HTR-8/SVneo (cell line): ENCODE data around the gene ALDH3A1.

Experiments
- DNase-seq: peaks from one replicate; pipeline ENCODE4 v3.0.0; 2011; ENCODE audit warnings: low spot score, mixed read lengths; ENCODE audit not compliant: insufficient read length
- FAIRE-seq: peaks from 2 replicates; lab custom pipeline; 2011; peaks lifted over from hg19 to GRCh38; lab: Jason Lieb, UNC

Gene ALDH3A1

DNA sequence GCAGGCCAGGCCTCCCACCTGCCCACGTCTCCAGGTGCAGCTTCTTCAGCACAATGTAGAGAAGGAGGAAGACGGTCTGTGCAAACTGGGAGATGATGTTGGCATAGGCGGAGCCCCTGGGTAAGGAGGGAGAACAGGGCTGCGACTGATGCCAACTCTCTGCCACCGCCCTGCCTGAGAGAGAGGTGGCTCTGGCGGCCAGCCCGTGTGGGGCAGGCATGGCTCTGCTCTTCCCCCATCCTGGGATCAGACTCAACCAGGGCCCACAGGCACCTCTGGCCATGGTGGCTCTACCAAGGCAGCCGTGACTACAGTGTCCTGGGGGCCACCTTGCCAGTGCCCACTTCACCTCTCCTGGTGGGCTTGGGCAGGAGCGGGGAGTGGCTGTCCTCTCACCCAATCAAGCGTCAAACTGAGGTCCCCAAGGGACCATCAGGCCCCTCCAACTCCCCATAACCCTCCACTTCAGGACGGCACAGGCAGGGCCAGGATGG, 40.3 kb downstream of the ALDH3A1 start:
- FAIRE-seq (peak; percentile 20), DNase-seq (no peak)

DNA sequence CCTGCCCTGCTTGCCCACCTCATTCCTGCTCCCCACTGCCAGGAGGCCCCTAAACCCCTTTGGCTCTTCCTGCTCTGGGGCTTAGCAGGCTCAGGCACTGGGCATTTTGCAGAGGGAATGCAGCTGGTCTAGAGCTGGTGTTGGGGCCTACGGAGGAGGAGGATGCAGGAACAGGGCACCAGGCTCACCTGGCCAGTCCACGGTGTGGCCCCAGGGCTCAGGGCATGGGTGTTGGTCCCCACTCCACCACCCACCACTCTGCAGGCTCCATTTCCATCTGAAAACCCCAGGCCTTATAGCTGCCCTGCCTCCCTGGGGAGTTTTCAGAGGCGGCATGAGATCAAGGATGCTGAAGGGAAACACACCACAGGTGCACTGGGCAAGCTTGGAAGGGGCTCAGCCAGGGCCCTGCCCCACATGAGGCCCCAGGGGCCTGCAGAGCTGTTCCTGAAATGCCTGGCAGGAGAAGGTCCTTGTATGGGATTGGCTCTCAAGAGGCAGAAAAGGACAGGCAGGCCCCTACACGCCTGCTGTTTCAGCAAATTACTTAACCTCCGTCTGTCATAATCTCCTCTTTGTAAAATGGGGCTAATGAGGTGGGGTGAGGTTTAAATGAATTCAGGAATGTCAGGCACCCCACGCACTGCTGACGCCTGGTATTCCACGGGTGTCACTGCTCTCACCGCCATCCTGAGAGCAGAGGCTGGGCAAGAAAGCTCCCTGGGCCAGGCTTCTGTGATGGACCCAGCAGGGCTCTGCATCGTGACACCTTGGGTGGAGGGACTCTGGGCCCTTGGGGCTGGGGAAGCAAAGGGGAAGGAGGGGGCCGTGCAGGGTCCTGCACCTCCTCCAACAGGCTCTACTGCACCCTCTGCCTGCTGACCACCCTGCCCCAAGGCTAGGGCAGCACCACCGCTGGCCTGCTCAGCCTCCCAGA, 41.0 kb downstream of the ALDH3A1 start:
- FAIRE-seq (peak; percentile 49), DNase-seq (no peak)

DNA sequence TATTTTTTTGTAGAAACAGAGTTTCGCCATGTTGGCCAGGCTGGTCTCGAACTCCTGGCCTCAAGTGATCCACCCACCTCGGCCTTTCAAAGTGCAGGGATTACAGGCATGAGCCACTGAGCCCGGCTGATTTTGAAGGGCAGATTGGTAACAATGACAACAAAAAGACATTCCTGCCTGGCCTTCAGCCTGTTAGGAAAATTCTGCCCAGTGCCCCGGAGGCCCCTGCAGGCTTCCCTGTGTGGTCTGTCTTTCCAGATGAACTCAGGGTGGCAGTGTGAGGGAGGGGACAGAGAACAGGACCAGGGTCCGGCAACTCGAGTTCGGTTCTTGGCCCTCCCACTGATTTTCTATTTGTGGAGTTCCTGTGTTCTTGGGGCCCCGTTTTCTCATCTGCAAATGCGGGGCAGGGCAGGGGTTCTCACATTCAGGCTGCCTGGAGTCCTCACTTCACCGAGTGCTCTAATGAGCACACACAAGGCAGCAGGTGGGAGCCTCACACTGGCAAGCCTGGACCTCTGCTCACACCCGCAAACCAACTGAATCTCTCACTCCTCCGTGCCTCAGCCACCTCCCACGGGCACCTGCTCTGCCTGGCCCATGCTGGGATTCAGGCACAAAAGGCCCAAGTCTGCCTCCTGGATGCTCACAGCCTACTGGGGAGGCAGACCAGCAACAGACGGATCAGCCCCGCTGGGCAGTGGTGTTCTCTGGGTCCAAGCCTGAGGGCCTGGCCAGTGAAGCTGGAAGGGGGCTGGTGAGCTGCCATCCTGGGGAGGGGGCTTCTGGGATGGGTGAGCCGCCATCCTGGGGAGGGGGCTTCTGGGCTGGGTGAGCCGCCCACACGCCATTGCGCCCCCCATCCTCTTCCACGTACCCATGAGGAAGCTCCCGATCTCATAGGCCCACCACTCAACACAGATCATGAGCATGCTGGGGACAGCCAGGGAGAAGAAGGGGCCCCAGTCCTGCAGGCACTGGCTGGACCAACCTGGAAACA, 42.0 kb downstream of the ALDH3A1 start:
- FAIRE-seq (no peak), DNase-seq (no peak)

DNA sequence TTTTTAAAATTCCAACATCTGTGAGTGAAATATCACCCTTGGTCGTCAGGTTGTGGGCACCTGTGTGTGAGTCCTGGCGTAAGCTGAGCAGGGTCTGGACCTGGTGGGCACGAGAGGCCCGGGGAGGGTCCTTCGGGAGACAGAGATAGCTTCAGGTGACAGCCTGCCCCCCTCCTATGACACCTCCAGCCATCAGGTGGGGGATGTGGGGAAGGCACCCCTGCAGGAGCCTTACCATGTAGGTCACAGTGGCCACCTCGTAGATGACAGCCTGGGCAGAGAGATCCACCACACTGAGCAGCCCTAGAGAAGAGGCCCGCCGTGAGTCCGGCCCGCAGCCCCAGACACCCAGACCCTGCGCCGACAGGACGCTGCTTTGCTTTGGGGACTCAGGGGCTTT, 42.9 kb downstream of the ALDH3A1 start:
- DNase-seq, result no peak
- FAIRE-seq, result no peak

DNA sequence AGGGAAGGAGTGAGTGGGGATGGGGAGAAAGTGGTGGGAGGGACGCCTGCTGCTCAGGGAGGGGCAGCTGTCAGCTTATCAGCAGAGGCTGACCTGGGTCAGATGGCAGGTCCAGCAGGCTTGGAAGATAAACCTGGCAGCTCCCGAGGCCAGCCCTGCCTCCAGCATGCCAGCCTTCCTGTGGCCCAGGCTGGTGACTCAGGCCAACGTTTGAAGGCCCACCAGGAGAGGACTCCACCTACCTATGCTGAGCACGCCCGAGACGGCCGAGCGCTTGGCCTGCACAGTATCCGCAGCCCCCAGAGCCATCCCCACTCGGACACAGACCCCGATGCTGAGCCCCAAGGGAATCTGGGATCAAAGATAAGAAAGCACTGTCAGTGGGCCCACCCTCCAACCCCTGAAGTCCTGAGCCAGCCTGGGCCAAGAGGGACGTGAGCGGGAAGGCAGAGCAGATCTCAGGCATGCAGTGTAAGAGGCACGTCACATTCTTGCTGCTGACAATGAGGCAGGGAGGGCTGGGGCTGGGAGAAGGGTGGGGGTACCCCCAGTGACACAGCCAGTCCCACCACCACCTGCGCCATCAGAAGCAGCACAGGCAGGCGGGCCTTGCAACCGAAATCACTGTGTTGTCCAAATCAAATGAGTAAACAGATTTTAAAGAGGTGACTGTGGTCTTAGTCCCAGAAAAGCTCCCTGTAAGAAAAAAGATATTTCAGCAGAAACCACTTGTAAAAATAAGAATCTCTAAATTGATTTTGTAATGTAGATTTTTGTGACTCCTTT, 44.1 kb downstream of the ALDH3A1 start:
- peak; percentile 66 for FAIRE-seq

DNA sequence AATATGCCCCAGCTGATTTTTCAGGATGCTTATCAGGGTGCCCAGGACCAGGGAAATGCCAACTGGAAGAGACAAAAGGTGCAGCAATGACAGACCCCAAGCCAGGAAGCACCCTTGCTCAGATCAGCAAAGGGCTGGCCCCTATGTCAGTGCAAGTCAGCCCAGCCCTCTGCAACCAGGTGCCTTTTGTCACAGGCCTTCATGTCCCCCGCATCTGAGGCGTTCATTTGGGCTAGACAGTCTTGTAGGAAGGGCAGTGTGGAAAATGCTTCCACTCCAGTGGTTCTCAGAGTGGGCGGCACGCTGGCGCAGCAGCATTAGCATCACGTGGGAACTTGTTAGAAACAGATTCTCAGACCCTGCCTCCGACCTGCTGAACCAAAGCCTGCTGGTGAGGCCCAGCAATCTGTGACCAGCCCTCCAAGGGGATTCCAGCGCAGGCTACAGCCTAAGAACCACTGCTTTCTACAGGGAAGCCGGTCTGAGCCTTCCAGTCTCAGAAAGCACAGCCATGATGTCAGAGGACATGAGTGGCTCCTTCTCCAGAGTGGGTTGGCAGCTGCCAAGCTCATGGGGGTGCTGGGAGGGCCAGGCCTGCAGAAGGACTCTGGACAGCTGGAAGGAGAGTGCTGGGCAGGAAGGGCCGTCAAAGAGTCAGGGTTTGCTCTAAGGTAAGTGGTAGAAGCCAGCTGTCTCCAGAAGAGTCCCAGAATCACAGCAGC, 44.8 kb downstream of the ALDH3A1 start:
- no peak for DNase-seq
- peak; percentile 52 for FAIRE-seq

More for the DNA sequence above, 44.1 kb downstream of the ALDH3A1 start:
- no peak for DNase-seq

DNA sequence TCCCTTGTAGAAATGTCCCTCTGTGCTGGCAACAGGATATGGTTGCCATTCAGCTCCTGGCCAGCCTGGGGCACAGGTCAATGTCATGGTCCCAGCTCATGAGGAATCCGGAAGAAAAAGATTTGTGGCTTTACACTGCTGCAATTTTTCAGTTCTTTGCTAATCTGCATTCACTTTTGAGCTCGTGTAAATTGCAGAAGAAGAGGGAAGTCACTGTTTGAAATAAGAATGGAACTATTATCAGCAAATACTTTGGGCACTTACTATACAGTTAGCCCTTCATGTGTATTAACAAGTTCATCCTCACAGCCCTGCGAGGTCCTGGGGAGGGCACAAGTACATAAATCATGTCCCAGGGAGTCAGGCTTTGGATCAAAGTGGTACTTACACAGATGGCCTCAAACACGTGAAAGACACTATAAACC, 45.9 kb downstream of the ALDH3A1 start:
- no peak for DNase-seq
- no peak for FAIRE-seq
